Cardiac fibroblast (primary cell): ENCODE data around the gene OR9A4.

Source experiments
- DNase-seq, 2 donors: peaks; one replicate each; pipeline versions ENCODE4 v3.0.0 to v3.0.0-alpha.2; 2010; ENCODE audit warnings: low read depth in 2 of 2
- H3K4me3 ChIP-seq, 2 donors: replicated peaks in 1 of 2; 1 replicate in 1 of 2; 2 replicates in 1 of 2; pipeline ENCODE4 v1.5.1; 2011; ENCODE audit warnings: low read depth in 2 of 2, low read length in 2 of 2, mild to moderate bottlenecking in 2 of 2, moderate library complexity in 1 of 2
- CTCF ChIP-seq: IDR thresholded peaks from one replicate; pipeline ENCODE4 v1.5.1; 2011; ENCODE audit warnings: low read depth, mild to moderate bottlenecking, low read length, inconsistent platforms

Gene OR9A4

GRCh38 chr7:141943846-141944245 lies 27.6 kb downstream of the OR9A4 start:
- H3K4me3 ChIP-seq, result no peak overlapping the region
- no peak for TF ChIP-seq CTCF
- no peak for DNase-seq

DNA sequence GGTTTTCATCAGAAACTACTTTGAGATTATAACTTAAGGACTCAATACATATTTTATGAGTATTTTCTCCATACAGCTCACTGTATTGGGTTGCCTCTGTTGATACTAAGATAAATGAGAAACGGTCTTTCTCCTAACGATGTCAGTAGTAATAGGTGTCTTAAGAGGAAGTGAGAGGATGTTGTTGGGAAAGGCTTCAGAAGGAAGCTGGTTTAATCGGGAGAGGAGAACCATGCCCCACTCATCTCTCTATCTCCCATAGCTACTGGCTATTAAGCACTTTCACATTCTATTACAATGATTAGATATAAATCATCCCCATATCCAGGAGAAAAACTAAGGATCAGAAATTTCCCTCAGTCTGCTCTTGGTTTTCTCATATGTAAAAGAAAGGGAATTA lies 28.6 kb downstream of the OR9A4 start:
- no peak overlapping the region for H3K4me3 ChIP-seq
- no peak for TF ChIP-seq CTCF
- DNase-seq, result no peak

DNA sequence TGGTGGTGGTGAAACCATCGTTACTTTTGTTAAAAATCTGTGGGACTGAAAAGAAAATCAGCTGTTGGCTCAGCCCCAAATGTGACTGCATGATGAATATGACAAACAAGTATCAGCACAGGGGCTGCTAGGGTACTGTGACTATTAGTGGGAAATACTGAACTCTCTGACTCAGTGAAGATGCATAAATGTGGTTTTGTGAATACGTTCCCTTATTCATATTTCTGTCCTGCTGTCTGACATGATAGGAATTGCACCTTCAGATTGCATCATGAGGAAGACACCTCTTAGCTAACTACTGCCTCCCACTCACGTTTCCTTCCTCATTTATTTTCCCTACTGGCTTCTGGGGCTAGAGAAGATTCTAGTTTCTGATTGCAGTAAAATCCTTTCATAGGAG lies 29.2 kb downstream of the OR9A4 start:
- TF ChIP-seq CTCF, result no peak
- no peak overlapping the region for H3K4me3 ChIP-seq
- DNase-seq, result peak in 1 of 2 donors; percentile 87

DNA sequence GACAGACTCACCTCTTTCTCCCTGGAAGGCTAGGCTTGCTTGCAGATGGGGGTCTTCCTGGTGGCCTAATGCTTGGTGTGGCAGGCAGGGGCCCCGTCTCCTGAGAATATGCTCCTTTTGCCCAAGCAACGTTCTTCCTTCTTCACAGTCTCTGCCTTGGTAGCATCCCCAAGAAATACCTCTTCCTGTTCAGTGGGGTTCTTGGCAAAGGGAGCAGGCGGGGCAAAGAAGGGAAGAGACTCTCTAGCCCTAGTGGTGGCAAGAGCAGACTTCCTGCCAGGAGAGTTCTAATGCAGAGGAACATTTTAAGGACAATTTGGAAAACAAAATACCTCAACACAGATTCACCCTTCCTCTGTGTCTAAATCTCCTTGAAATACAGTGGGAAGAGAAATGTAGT lies 30.6 kb downstream of the OR9A4 start, which contains the start of gene CLEC5A:
Gene CLEC5A (minus strand): TSS at position 179 of the 400 bp plus-strand sequence. CDS start 682 bp downstream, outside the sequence.
- TF ChIP-seq CTCF, result no peak
- no peak within 1 kb of the TSS for H3K4me3 ChIP-seq

GRCh38 chr7:141949021-141949420 lies 32.8 kb downstream of the OR9A4 start:
- H3K4me3 ChIP-seq, result no peak overlapping the region
- no peak for DNase-seq
- no peak for TF ChIP-seq CTCF

More for the DNA sequence above, 30.6 kb downstream of the OR9A4 start, which contains the start of gene CLEC5A:
- DNase-seq, result no peak

- DNase-seq, result no peak
- no peak overlapping the region for H3K4me3 ChIP-seq
- TF ChIP-seq CTCF, result no peak
Observed at GRCh38 chr7:141949451-141949850, 33.3 kb downstream of the OR9A4 start.

- TF ChIP-seq CTCF, result no peak
- no peak for DNase-seq
- H3K4me3 ChIP-seq, result no peak overlapping the region
Observed at GRCh38 chr7:141949911-141950310, 33.7 kb downstream of the OR9A4 start.
